D721Med (cell line): ENCODE results near the gene LAG3.
A peak's percentile ranks its signal among the peaks of the same experiment; 100 is the strongest.

Source experiments
- DNase-seq: peaks from one replicate; pipeline ENCODE4 v3.0.0; 2011; ENCODE audit warnings: low spot score; ENCODE audit not compliant: insufficient read length
- FAIRE-seq: peaks from 2 replicates; lab custom pipeline; 2011; peaks lifted over from hg19 to GRCh38; lab: Jason Lieb, UNC
- TF ChIP-seq, protein P1 (sequence below): IDR thresholded peaks from 2 replicates; pipeline ENCODE4 v1.5.1; 2012; ENCODE audit warnings: mild to moderate bottlenecking, control low read depth; ENCODE audit not compliant: insufficient read depth; ENCODE audit errors: missing control alignments

The LAG3 gene

GRCh38 chr12:6778574-6779550 is 6.5 kb downstream of the LAG3 start:
- FAIRE-seq (no peak), DNase-seq (no peak)
- TF ChIP-seq, protein P1, sequence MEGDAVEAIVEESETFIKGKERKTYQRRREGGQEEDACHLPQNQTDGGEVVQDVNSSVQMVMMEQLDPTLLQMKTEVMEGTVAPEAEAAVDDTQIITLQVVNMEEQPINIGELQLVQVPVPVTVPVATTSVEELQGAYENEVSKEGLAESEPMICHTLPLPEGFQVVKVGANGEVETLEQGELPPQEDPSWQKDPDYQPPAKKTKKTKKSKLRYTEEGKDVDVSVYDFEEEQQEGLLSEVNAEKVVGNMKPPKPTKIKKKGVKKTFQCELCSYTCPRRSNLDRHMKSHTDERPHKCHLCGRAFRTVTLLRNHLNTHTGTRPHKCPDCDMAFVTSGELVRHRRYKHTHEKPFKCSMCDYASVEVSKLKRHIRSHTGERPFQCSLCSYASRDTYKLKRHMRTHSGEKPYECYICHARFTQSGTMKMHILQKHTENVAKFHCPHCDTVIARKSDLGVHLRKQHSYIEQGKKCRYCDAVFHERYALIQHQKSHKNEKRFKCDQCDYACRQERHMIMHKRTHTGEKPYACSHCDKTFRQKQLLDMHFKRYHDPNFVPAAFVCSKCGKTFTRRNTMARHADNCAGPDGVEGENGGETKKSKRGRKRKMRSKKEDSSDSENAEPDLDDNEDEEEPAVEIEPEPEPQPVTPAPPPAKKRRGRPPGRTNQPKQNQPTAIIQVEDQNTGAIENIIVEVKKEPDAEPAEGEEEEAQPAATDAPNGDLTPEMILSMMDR: peak; percentile 95

- DNase-seq (no peak), FAIRE-seq (no peak)
- TF ChIP-seq, protein P1: no peak
Measured at GRCh38 chr12:6779708-6780432, 7.5 kb downstream of the LAG3 start.

GRCh38 chr12:6780573-6780972 is 8.3 kb downstream of the LAG3 start:
- no peak for DNase-seq
- TF ChIP-seq, protein P1: no peak
- no peak for FAIRE-seq

DNA sequence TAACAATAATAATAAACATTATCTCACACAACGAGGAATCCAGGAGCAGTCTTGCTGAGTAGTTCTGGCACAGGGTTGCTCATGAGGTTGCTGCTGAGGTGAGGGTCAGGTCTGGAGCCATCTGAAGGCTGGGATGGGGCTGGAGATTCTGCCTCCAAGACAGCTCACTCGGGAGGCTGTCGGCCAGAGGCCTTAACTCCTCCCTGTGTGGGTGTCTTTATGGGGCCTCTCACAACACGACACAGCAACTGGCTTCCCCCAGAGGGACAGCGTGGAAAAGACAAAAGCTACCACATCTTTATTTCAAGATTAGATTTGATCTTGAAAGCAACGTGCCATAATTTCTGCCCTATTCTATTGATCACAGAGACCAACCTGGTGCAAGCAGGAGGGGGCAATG is 9.8 kb downstream of the LAG3 start:
- TF ChIP-seq, protein P1: no peak
- no peak for DNase-seq
- FAIRE-seq: no peak

- DNase-seq: no peak
- TF ChIP-seq, protein P1: no peak
- FAIRE-seq: no peak
Measured at GRCh38 chr12:6782850-6783566, 10.7 kb downstream of the LAG3 start.

GRCh38 chr12:6783828-6784227 is 11.5 kb downstream of the LAG3 start:
- TF ChIP-seq, protein P1: no peak
- DNase-seq: no peak
- no peak for FAIRE-seq
